ENCODE measurements around the gene NATD1.
A peak's percentile ranks its signal among the peaks of the same experiment; 100 is the strongest.

Gene NATD1

GRCh38 chr17:21252796-21253645, at the start of gene NATD1:
TSS of gene NATD1 (minus strand) at chr17:21253410. CDS start at chr17:21253264, 146 bp downstream.
- DNase-seq: peak; percentile 74 to 84 (median 80)

- no peak for DNase-seq
Measured at GRCh38 chr17:21301593-21302550, 48.7 kb upstream of the NATD1 start.

GRCh38 chr17:21300601-21301571, 47.7 kb upstream of the NATD1 start:
- DNase-seq: no peak

GRCh38 chr17:21299981-21300600, 46.9 kb upstream of the NATD1 start:
- DNase-seq: no peak

GRCh38 chr17:21298983-21299519, 45.8 kb upstream of the NATD1 start:
- no peak for DNase-seq

GRCh38 chr17:21298056-21298982, 45.1 kb upstream of the NATD1 start:
- DNase-seq: no peak

- no peak for DNase-seq
Measured at GRCh38 chr17:21297597-21297996, 44.4 kb upstream of the NATD1 start.

- DNase-seq: no peak
Measured at GRCh38 chr17:21297026-21297520, 43.9 kb upstream of the NATD1 start.

GRCh38 chr17:21296097-21297025, 43.2 kb upstream of the NATD1 start:
- DNase-seq: no peak

- no peak for DNase-seq
Measured at GRCh38 chr17:21295036-21295952, 42.1 kb upstream of the NATD1 start.

GRCh38 chr17:21294321-21295035, 41.3 kb upstream of the NATD1 start:
- DNase-seq: no peak

GRCh38 chr17:21293831-21294210, 40.6 kb upstream of the NATD1 start:
- no peak for DNase-seq

- DNase-seq: no peak
Measured at GRCh38 chr17:21292867-21293830, 39.9 kb upstream of the NATD1 start.

GRCh38 chr17:21291862-21292261, 38.7 kb upstream of the NATD1 start:
- DNase-seq: no peak

- DNase-seq: no peak
Measured at GRCh38 chr17:21291357-21291756, 38.1 kb upstream of the NATD1 start.

Measured in stimulated activated naive CD4-positive, alpha-beta T cell (primary cell).